Pericardium fibroblast (primary cell): Measurements from ENCODE around the gene FMN2. TPM values are rescaled to one million over a fixed set of nuclear protein-coding genes. Genes with fewer than 3 reads are reported as not detected.

ENCODE experiments used
- total RNA-seq: library from RNA; depleted of rRNA; stranded (reverse); fragments of >200 nt; gene quantifications from 2 replicates; pipeline ENCODE4 v1.2.3, GENCODE V29; 2015

FMN2 gene
- under 0.01 and 0.26 TPM in 2 replicates for total RNA-seq

DNA sequence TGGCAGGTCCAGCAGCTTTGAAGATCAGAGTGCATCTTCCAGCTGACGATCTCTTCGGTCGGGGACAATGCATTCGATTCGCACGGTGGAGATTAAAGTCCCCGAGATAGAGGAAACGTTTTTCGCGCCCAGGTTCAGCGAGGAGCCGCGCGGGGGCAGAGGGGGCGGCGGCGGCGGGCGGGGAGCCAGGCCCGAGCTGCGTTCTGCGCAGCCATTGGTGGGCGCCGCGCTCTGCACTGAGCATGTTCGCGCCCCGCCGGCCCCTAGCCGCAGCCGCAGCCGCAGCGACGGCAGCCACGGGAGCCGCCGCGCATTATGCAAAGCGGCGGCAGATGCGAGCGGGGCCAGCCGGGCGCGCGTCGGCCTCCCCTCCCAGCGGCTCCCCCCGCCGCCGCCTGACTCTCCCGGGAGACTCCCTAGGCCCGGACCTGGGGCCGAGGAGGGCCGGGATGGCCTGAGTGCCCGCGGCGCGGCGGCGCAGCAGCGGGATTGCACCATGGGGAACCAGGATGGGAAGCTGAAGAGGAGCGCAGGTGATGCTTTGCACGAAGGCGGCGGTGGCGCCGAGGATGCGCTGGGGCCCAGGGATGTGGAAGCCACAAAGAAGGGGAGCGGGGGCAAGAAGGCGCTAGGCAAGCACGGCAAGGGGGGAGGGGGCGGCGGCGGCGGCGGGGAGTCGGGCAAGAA, at the start of gene FMN2:
Gene FMN2 (plus strand): TSS at position 270 of the 687 bp plus-strand sequence. CDS start 227 bp downstream, at position 497.

